Measurements from ENCODE around the gene WWP2.

DNA sequence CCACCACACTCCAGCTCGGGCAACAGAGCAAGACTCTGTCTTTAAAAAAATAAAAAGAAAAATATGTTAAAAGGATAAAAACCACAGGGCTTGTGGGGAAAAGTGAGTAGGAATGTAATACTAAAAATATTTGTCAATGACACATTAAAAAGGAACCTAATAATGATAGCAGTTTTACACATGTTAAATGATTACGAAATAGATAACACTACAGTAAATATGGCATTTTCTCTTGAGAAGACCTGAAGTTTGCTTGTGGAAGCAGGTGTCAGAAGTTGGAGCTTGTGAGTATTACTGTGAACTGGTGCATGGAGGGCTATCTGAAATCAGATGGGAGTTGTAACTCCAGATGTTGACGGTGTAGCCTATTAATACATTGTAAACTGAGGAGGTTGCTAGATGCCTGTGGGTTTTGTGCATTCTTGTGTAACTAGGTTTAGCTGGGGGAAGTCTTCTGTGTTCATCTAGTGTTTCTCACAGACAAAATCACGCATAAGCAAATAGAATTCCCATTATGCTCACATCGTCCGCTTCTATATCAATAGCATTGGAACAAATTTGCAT, 144.8 kb downstream of the WWP2 start:
- TF ChIP-seq, protein P1, sequence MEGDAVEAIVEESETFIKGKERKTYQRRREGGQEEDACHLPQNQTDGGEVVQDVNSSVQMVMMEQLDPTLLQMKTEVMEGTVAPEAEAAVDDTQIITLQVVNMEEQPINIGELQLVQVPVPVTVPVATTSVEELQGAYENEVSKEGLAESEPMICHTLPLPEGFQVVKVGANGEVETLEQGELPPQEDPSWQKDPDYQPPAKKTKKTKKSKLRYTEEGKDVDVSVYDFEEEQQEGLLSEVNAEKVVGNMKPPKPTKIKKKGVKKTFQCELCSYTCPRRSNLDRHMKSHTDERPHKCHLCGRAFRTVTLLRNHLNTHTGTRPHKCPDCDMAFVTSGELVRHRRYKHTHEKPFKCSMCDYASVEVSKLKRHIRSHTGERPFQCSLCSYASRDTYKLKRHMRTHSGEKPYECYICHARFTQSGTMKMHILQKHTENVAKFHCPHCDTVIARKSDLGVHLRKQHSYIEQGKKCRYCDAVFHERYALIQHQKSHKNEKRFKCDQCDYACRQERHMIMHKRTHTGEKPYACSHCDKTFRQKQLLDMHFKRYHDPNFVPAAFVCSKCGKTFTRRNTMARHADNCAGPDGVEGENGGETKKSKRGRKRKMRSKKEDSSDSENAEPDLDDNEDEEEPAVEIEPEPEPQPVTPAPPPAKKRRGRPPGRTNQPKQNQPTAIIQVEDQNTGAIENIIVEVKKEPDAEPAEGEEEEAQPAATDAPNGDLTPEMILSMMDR (IDR thresholded peaks at IDR 0.05), result no peak
- TF ChIP-seq POLR2A (IDR thresholded peaks at IDR 0.05), result no peak

Data from body of pancreas (tissue), 4 donors.